ENCODE results near the gene ESF1. TPM values are rescaled to one million over a fixed set of nuclear protein-coding genes. Genes with fewer than 3 reads are reported as not detected.

ESF1 gene
- total and polyA plus RNA-seq, 2 experiments from 2014 or later, result 20.5 to 71.7 TPM

- Mint-ChIP-seq H3K27me3 (ENCODE audit: insufficient read depth, low read depth, poor library complexity) (peaks cover under 1% of the 10 kb centered on the region), H3K27ac (no peak overlapping the region), H3K4me1 (no peaks in the 10 kb centered on the region), H3K4me3 (no peak overlapping the region), H3K36me3 (ENCODE audit: low read depth) (peaks cover 82% of the 10 kb centered on the region), H3K9me3 (no peaks in the 10 kb centered on the region)
- Histone ChIP-seq H3K27me3 (ENCODE audit: insufficient read depth) (no peaks in the 10 kb centered on the region), H3K9me2 (ENCODE audit: insufficient read depth) (no peaks in the 10 kb centered on the region), H4K20me1 (replicated peaks; ENCODE audit: insufficient read depth) (0 out of 2 replicates have a peak, but pooled peaks cover 5% of the 10 kb centered on the region), H3K79me2 (replicated peaks; ENCODE audit: insufficient read depth) (0 out of 2 replicates have a peak, but pooled peaks cover 3% of the 10 kb centered on the region), H3K4me2 (no peak overlapping the region), H3K36me3 (ENCODE audit: insufficient read depth) (peaks cover 75% of the 10 kb centered on the region), H3K27ac (ENCODE audit: low read depth) (no peak overlapping the region), H3K4me1 (ENCODE audit: insufficient read depth) (no peaks in the 10 kb centered on the region), H2AFZ (no peak overlapping the region), H3K4me3 (no peak overlapping the region), H3F3A (replicated peaks; ENCODE audit: low read depth) (no peaks in the 10 kb centered on the region)
- ATAC-seq, result no peak
- DNase-seq (ENCODE audit: low spot score), result peak; percentile 55
- TF ChIP-seq REST (IDR thresholded peaks at IDR 0.05; ENCODE audit: unreplicated experiment) (no peak), STAT1 (IDR thresholded peaks at IDR 0.05; ENCODE audit: unreplicated experiment) (no peak), ETS1 (IDR thresholded peaks at IDR 0.05) (no peak), EZH2phosphoT487 (IDR thresholded peaks at IDR 0.05; ENCODE audit: unreplicated experiment) (no peak)
- TF ChIP-seq, protein P1, sequence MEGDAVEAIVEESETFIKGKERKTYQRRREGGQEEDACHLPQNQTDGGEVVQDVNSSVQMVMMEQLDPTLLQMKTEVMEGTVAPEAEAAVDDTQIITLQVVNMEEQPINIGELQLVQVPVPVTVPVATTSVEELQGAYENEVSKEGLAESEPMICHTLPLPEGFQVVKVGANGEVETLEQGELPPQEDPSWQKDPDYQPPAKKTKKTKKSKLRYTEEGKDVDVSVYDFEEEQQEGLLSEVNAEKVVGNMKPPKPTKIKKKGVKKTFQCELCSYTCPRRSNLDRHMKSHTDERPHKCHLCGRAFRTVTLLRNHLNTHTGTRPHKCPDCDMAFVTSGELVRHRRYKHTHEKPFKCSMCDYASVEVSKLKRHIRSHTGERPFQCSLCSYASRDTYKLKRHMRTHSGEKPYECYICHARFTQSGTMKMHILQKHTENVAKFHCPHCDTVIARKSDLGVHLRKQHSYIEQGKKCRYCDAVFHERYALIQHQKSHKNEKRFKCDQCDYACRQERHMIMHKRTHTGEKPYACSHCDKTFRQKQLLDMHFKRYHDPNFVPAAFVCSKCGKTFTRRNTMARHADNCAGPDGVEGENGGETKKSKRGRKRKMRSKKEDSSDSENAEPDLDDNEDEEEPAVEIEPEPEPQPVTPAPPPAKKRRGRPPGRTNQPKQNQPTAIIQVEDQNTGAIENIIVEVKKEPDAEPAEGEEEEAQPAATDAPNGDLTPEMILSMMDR (conservative IDR thresholded peaks at IDR 0.05; ENCODE audit: low read depth in 2 of 2), result peak in 1 of 2 experiments; percentile 68; a peak in 3 of 4 replicates
Measured at GRCh38 chr20:13771853-13772453, 12.8 kb downstream of the ESF1 start.

GRCh38 chr20:13770141-13770540 is 14.6 kb downstream of the ESF1 start:
- peaks cover 11% of the 10 kb centered on the region; the same call in 2 of the 3 replicates for H3K9me3 Mint-ChIP-seq
- peaks cover 84% of the 10 kb centered on the region for H3K36me3 Mint-ChIP-seq (ENCODE audit: low read depth)
- no peak overlapping the region for H3K4me3 Mint-ChIP-seq
- no peaks in the 10 kb centered on the region for H3K9me2 ChIP-seq (ENCODE audit: insufficient read depth)
- no peak overlapping the region for H3K27ac Mint-ChIP-seq
- H3K4me1 Mint-ChIP-seq, result no peaks in the 10 kb centered on the region
- H3K4me1 ChIP-seq (ENCODE audit: insufficient read depth), result no peaks in the 10 kb centered on the region
- no peaks in the 10 kb centered on the region for H3K27me3 ChIP-seq (ENCODE audit: insufficient read depth)
- H3K4me3 ChIP-seq, result no peak overlapping the region
- peaks cover 75% of the 10 kb centered on the region for H3K36me3 ChIP-seq (ENCODE audit: insufficient read depth)
- H3K27me3 Mint-ChIP-seq (ENCODE audit: insufficient read depth, low read depth, poor library complexity), result peaks cover 2% of the 10 kb centered on the region
- H3K79me2 ChIP-seq (replicated peaks; ENCODE audit: insufficient read depth), result no peaks in the 10 kb centered on the region
- ATAC-seq, result no peak
- no peak overlapping the region for H2AFZ ChIP-seq
- DNase-seq (ENCODE audit: low spot score), result no peak
- no peak overlapping the region for H3K27ac ChIP-seq (ENCODE audit: low read depth)
- H3K4me2 ChIP-seq, result no peak overlapping the region
- no peaks in the 10 kb centered on the region for H3F3A ChIP-seq (replicated peaks; ENCODE audit: low read depth)
- H4K20me1 ChIP-seq (replicated peaks; ENCODE audit: insufficient read depth), result no peaks in the 10 kb centered on the region
- TF ChIP-seq ZNF331 (CRISPR knock-in tag; IDR thresholded peaks at IDR 0.05; ENCODE audit: low read depth), result no peak
- TF ChIP-seq JUNB (IDR thresholded peaks at IDR 0.05; ENCODE audit: unreplicated experiment), result no peak
- no peak for TF ChIP-seq EZH2phosphoT487 (IDR thresholded peaks at IDR 0.05; ENCODE audit: unreplicated experiment)
- TF ChIP-seq, protein P1 (conservative IDR thresholded peaks at IDR 0.05; ENCODE audit: low read depth in 2 of 2), result no peak
